KMS-11 (cell line): ENCODE measurements around the gene DGUOK.

ENCODE experiments used
- H2AFZ ChIP-seq: fragments of 200-600 bp; sonication (generic); 2 replicates; pipeline ENCODE4 v1.6.1; 2016; ENCODE audit warnings: antibody characterized with exemption, mixed run types, low read depth
- H3K27ac ChIP-seq: fragments of 200-600 bp; sonication (generic); 2 replicates; pipeline ENCODE4 v1.6.1; 2016; ENCODE audit warnings: mild to moderate bottlenecking, mixed run types
- H3K27me3 ChIP-seq: fragments of 200-600 bp; sonication (generic); 2 replicates; pipeline ENCODE4 v1.6.1; 2017; ENCODE audit warnings: mild to moderate bottlenecking, low read depth, mixed run types, moderate library complexity; ENCODE audit not compliant: insufficient read depth
- H3K36me3 ChIP-seq: fragments of 200-600 bp; sonication (generic); 2 replicates; pipeline ENCODE4 v1.6.1; 2017; ENCODE audit warnings: mild to moderate bottlenecking, mixed run types; ENCODE audit not compliant: insufficient read depth
- H3K4me1 ChIP-seq: fragments of 200-600 bp; sonication (generic); 2 replicates; pipeline ENCODE4 v1.6.1; 2016; ENCODE audit warnings: mild to moderate bottlenecking, low read depth, mixed run types; ENCODE audit not compliant: poor library complexity, severe bottlenecking
- H3K4me2 ChIP-seq: fragments of 200-600 bp; sonication (generic); 2 replicates; pipeline ENCODE4 v1.7.0; 2016; ENCODE audit warnings: mild to moderate bottlenecking, mixed run types
- H3K4me3 ChIP-seq: fragments of 200-600 bp; sonication (generic); IDR thresholded peaks from 2 replicates; pipeline ENCODE4 v1.6.1; 2017; ENCODE audit warnings: low read depth, low read length, mixed read lengths; ENCODE audit not compliant: insufficient read depth
- H3K79me2 ChIP-seq: fragments of 200-600 bp; sonication (generic); 2 replicates; pipeline ENCODE4 v1.6.1; 2016; ENCODE audit warnings: low read depth, mixed run types; ENCODE audit not compliant: insufficient read depth
- H3K9ac ChIP-seq: fragments of 200-600 bp; sonication (generic); 2 replicates; pipeline ENCODE4 v1.6.1; 2016; ENCODE audit warnings: mild to moderate bottlenecking, mixed run types
- H4K20me1 ChIP-seq: fragments of 200-600 bp; sonication (generic); 2 replicates; pipeline ENCODE4 v1.6.1; 2016; ENCODE audit warnings: mild to moderate bottlenecking, mixed run types; ENCODE audit not compliant: insufficient read depth
- TF ChIP-seq, protein P1 (sequence below): fragments of 200-600 bp; sonication (generic); conservative IDR thresholded peaks from 2 replicates; pipeline ENCODE4 v1.6.1; 2017; ENCODE audit warnings: low read depth, mild to moderate bottlenecking, antibody characterized with exemption, low read length, moderate library complexity, mixed read lengths

The DGUOK gene

DNA sequence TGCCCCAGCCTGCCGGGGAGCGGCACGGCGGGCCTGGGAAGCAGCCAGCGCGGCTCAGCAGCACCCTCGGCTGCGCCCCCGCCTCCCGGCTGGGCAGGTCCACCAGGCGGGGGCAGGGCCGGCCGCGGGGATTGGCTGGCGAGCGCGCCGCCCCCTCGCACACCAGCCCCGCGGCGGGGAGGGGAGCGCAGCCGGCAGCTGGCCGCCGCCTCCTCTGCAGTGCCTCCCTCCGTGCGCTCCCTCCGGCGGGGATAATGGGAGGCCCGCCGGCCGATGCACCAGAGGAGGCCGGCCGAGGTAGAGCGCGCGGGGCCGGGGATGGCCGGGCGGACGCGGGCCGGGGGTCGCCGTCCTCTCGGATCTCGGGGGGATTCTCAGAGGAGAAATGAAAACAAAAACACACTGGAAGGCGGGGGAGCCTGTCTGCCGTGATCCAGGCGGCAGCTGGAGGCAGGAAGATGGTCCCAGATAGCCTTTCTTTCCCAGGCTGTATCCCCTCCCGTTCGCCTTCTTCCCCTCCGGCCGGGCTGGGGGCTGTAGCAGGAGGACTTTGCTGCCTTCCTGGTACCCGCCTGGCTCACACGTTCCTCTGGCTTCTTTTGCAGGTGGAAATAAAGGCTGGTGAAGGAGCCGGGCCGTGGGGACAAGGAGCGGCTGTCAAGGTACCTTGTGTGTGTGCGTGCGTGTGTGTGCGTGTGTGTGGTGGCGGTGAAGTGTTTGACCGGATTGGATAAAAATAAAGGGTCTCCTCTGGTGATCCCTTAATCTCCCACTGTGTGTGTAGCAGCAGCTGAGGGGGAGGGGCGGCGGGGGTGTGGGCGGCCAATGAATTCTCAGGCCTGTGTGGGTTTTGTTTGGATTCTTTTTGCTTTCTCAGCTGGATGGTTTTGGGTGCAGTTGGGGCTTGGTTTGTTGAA, 76.1 kb downstream of the DGUOK start:
- Histone ChIP-seq H3K27me3 (no peaks in the 10 kb centered on the region), H3K4me3 (peak overlapping the region; percentile 72), H2AFZ (no peak overlapping the region), H4K20me1 (peaks cover 44% of the 10 kb centered on the region), H3K9ac (no peak overlapping the region; the same call in 1 of the 2 replicates), H3K4me1 (peaks cover 25% of the 10 kb centered on the region), H3K4me2 (peak overlapping the region; percentile 77), H3K36me3 (no peaks in the 10 kb centered on the region), H3K27ac (no peak overlapping the region), H3K79me2 (peaks cover 23% of the 10 kb centered on the region; the same call in 1 of the 2 replicates)
- TF ChIP-seq, protein P1, sequence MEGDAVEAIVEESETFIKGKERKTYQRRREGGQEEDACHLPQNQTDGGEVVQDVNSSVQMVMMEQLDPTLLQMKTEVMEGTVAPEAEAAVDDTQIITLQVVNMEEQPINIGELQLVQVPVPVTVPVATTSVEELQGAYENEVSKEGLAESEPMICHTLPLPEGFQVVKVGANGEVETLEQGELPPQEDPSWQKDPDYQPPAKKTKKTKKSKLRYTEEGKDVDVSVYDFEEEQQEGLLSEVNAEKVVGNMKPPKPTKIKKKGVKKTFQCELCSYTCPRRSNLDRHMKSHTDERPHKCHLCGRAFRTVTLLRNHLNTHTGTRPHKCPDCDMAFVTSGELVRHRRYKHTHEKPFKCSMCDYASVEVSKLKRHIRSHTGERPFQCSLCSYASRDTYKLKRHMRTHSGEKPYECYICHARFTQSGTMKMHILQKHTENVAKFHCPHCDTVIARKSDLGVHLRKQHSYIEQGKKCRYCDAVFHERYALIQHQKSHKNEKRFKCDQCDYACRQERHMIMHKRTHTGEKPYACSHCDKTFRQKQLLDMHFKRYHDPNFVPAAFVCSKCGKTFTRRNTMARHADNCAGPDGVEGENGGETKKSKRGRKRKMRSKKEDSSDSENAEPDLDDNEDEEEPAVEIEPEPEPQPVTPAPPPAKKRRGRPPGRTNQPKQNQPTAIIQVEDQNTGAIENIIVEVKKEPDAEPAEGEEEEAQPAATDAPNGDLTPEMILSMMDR, result no peak

GRCh38 chr2:74003494-74004211, 77.0 kb downstream of the DGUOK start:
- Histone ChIP-seq H3K36me3 (no peaks in the 10 kb centered on the region), H3K27me3 (no peaks in the 10 kb centered on the region), H3K79me2 (peaks cover 14% of the 10 kb centered on the region; the same call in 1 of the 2 replicates), H3K9ac (no peak overlapping the region), H3K27ac (no peak overlapping the region), H3K4me1 (peaks cover 25% of the 10 kb centered on the region), H3K4me2 (no peak overlapping the region; the same call in 1 of the 2 replicates), H4K20me1 (peaks cover 37% of the 10 kb centered on the region), H3K4me3 (no peak overlapping the region), H2AFZ (no peak overlapping the region)
- TF ChIP-seq, protein P1, result no peak

DNA sequence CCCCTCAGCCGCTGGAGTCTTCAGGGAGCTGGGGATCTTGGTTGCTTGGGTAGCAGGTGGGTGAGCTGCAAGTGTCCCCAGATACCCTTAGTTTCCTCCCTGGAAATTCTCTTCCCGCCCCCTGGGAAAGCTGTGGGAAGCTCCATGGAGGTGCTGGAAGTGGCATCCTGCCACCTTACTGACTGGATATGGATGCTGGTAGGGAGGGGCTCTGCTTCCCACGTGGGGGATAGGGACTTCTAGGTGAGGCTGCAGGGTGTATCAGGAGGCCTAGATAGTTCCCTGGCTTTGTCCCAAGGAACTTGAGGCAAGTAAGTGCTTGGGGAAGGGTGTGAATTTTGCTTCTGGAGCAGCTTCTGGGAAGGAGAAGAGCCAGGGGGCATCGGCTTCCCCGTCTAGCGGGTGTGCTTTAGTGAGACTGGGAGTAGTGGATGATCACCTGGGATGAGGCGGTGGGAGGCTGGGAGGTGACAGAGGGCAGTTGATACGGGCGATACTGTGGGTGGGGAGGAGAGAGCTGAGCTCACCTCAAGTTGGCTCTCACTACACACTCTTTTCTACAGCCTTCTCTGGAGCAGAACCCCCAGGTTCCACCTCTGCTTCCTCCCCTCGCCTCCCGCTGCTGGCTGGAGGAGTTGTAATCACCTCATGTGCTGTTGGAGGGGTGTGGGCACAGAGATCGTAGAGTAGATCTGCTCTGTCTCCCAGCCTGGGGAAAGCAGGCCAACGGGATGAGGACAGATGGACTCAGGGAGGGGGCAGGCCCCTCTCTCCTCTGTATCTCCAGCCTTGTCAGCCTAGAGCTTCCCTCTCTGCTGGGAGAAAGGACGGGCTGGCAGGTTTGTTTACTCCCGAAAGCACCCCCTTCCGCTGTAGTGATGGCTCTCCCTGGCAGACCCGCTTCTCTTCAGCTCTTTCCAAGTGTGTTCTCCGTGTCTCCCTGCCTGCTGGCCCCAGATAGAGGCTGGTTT, 77.8 kb downstream of the DGUOK start:
- TF ChIP-seq, protein P1, result no peak
- H4K20me1 ChIP-seq, result peaks cover 28% of the 10 kb centered on the region; the same call in 1 of the 2 replicates

DNA sequence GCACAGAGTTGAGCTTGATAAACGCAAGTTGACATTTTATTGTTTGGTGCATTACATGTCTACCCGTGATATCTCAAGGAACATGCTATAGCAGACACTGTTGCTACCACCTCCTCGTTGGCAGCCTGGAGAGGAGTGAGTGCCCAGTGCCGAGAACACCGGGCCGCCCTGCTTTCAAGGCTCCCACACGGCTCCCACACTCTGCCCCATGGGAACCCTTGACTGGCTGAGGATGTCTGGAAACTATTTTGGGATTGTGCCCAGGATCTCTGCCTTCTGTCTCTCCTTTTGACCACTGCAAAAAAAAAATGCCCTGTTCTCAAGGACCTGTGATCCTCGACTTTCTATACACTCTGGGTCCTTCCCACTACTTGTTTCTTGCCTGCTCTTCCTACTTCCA, 79.1 kb downstream of the DGUOK start:
- Histone ChIP-seq H4K20me1 (peaks cover 22% of the 10 kb centered on the region; the same call in 1 of the 2 replicates), H3K79me2 (peaks cover 15% of the 10 kb centered on the region; the same call in 1 of the 2 replicates), H3K36me3 (no peaks in the 10 kb centered on the region), H2AFZ (no peak overlapping the region), H3K4me3 (no peak overlapping the region), H3K27ac (no peak overlapping the region), H3K4me1 (peaks cover 20% of the 10 kb centered on the region), H3K4me2 (no peak overlapping the region), H3K9ac (no peak overlapping the region), H3K27me3 (no peaks in the 10 kb centered on the region)
- TF ChIP-seq, protein P1, result no peak

More for the DNA sequence above, 77.8 kb downstream of the DGUOK start:
- Histone ChIP-seq H3K27ac (no peak overlapping the region), H3K4me1 (peaks cover 25% of the 10 kb centered on the region), H2AFZ (no peak overlapping the region), H3K4me3 (no peak overlapping the region), H3K36me3 (no peaks in the 10 kb centered on the region), H3K4me2 (no peak overlapping the region), H3K79me2 (peaks cover 12% of the 10 kb centered on the region; the same call in 1 of the 2 replicates), H3K9ac (no peak overlapping the region), H3K27me3 (no peaks in the 10 kb centered on the region)
